Lower leg skin (tissue), 4 donors: Measurements from ENCODE around the gene NEDD8. TPM values are rescaled to one million over a fixed set of nuclear protein-coding genes. Genes with fewer than 3 reads are reported as not detected.

Experiments
- DNase-seq, 2 donors: peaks; one replicate each; pipeline ENCODE4 v3.0.0-alpha.2; 2019; ENCODE audit warnings: low spot score in 2 of 2
- H3K4me3 ChIP-seq: fragments of 200-600 bp; sonication (generic); 2 replicates; pipeline ENCODE4 v1.5.1; 2017; ENCODE audit warnings: mild to moderate bottlenecking, low read depth; ENCODE audit not compliant: poor library complexity, severe bottlenecking
- POLR2A ChIP-seq, 2 donors: fragments of 450-650 bp; IDR thresholded peaks; one replicate each; pipeline ENCODE4 v1.6.1; 2016 to 2017; ENCODE audit warnings: antibody characterized with exemption in 2 of 2, mild to moderate bottlenecking in 1 of 2, moderate library complexity in 1 of 2
- WGBS, 2 donors: methylation state at CpG; one replicate each; pipeline ENCODE4 v1.1.5; 2018; 5-methylcytosine and 5-hydroxymethylcytosine counted together
- intact Hi-C: fragments of 100-400 bp; cut with DNase I; formaldehyde crosslinking; loops from one replicate; pipeline ENCODE4 v1.15.0; 2023; ENCODE audit warnings: low total_unique reads
- total RNA-seq, 4 donors: library from RNA; depleted of rRNA; stranded (reverse); fragments of >200 nt; gene quantifications; one replicate each; pipeline ENCODE4 v1.1.0, GENCODE V29; 2016
- TF ChIP-seq, protein P1 (sequence below), 3 donors: fragments of 450-650 bp; IDR thresholded peaks; one replicate each; pipeline ENCODE4 v1.5.1; 2016; ENCODE audit warnings: antibody characterized with exemption in 3 of 3, mild to moderate bottlenecking in 3 of 3, moderate library complexity in 2 of 3

The NEDD8 gene
- total RNA-seq, 4 donors from 2014 or later: 68.0 to 153 (median 107) TPM

DNA sequence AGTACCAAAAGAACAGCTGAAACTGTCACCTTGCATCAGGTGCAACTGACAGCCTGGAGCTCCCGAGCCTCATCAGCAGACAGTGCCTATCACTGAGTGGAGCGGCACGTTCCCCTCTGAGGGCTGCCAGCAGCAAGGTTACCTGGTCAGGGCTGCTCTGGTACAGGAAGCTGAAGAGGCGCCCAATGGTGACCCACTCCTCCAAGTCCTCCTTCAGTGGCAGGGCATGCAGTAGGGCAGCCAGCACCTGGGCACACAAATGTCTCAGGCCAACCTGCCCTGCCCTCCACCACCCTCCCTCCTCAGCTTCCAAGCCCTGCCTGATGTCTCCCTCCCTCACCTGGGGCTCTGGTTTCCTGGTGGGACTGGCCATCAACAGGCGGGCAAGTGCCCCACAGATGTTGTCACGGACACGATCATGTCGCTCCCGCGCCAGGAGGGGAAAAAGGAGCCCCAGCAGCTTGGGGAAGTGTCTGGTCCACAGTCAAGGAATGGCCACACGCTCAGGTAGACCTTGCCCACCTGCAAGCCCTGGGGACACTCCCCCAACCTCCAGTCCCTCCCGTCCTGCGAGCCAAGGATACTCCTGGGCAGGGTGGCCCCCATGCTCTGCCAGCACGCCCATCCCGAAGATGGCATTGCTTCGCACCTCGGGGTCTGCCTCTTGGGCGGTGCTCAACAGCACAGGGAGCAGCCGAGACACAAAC is 50.6 kb downstream of the NEDD8 start:
- WGBS, 2 donors: 88 to 91% methylated on average over 17 to 19 of the region's 19 CpGs
- DNase-seq: no peak
- no peak overlapping the region for H3K4me3 ChIP-seq
- TF ChIP-seq POLR2A (IDR thresholded peaks at IDR 0.05): no peak
- TF ChIP-seq, protein P1, sequence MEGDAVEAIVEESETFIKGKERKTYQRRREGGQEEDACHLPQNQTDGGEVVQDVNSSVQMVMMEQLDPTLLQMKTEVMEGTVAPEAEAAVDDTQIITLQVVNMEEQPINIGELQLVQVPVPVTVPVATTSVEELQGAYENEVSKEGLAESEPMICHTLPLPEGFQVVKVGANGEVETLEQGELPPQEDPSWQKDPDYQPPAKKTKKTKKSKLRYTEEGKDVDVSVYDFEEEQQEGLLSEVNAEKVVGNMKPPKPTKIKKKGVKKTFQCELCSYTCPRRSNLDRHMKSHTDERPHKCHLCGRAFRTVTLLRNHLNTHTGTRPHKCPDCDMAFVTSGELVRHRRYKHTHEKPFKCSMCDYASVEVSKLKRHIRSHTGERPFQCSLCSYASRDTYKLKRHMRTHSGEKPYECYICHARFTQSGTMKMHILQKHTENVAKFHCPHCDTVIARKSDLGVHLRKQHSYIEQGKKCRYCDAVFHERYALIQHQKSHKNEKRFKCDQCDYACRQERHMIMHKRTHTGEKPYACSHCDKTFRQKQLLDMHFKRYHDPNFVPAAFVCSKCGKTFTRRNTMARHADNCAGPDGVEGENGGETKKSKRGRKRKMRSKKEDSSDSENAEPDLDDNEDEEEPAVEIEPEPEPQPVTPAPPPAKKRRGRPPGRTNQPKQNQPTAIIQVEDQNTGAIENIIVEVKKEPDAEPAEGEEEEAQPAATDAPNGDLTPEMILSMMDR (IDR thresholded peaks at IDR 0.05): no peak
- intact Hi-C loops: no loop called here

DNA sequence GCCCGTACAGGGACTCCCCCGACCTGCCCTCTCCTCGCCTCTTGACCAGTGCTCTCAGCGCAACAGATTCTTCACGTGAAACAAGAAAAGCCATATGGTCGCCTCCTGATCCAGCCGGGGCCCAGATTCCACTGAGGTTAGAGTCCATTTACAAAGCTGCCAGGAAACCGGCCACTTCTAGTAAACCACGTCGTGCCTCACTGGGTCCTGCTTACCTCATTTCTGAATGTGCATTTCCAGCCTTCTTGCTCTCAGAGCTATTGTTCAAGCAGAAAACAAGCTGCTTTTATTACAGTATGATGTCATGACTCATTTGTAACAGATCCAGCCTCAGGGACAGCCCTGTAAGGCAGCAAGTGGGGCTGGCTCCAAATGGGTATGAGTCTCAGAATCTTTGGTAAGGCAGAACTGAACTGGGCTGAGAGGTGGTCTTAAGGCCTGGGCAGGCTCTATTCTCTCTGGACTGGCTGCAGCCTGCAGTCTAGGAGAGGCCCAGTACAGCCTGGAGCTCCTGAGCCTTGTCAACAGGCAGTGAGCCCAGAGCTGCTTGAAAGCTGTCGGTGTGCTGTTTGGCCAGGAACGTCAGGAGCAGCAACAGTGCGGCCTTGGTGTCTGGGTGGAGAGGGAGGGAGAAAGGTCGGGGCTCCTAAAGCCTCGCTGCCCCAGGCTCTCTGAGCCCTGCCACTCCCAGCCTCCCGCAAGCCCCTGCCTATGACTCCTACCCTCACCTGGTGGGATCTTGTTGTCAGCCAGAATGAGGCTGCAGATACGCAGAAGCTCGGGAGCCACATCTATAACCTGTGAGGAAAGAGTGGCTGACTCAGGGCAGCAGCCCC is 52.0 kb downstream of the NEDD8 start:
- no peak overlapping the region for H3K4me3 ChIP-seq
- intact Hi-C loops: no loop called here
- WGBS, 2 donors: 58 to 63% methylated on average over 16 to 18 of the region's 18 CpGs
- DNase-seq: no peak
- TF ChIP-seq POLR2A (IDR thresholded peaks at IDR 0.05): no peak
- TF ChIP-seq, protein P1 (IDR thresholded peaks at IDR 0.05): no peak

DNA sequence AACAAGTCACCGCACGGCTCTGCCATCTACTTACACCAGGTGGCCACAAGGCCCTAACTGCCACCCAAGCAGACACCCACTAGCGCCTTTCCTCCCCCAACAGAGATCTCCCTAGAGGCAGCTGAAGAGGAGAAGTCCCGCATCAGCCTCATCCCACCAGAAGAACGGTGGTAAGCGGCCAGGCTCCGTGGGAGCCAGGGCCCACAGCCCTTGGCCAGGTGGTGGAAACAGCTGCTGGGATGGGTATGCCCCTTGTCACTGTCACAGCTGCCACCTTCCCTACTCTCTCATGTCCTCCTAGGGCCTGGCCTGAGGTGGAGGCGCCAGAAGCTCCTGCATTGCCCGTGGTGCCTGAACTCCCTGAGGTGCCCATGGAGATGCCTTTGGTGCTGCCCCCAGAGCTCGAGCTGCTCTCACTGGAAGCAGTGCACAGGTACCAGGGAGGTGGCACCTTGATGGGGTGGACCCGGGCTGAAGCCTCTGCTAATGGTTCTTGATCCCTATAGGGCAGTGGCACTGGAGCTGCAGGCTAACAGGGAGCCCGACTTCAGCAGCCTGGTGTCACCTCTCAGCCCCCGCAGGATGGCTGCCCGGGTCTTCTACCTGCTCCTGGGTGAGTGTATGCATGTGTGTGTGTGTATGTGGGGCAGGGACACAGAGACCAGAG is 52.7 kb downstream of the NEDD8 start:
- WGBS, 2 donors: 87 to 89% methylated on average over 12 to 13 of the region's 14 CpGs
- TF ChIP-seq POLR2A (IDR thresholded peaks at IDR 0.05): no peak
- TF ChIP-seq, protein P1 (IDR thresholded peaks at IDR 0.05): no peak
- intact Hi-C loops: no loop called here
- H3K4me3 ChIP-seq: no peak overlapping the region
- DNase-seq: no peak

DNA sequence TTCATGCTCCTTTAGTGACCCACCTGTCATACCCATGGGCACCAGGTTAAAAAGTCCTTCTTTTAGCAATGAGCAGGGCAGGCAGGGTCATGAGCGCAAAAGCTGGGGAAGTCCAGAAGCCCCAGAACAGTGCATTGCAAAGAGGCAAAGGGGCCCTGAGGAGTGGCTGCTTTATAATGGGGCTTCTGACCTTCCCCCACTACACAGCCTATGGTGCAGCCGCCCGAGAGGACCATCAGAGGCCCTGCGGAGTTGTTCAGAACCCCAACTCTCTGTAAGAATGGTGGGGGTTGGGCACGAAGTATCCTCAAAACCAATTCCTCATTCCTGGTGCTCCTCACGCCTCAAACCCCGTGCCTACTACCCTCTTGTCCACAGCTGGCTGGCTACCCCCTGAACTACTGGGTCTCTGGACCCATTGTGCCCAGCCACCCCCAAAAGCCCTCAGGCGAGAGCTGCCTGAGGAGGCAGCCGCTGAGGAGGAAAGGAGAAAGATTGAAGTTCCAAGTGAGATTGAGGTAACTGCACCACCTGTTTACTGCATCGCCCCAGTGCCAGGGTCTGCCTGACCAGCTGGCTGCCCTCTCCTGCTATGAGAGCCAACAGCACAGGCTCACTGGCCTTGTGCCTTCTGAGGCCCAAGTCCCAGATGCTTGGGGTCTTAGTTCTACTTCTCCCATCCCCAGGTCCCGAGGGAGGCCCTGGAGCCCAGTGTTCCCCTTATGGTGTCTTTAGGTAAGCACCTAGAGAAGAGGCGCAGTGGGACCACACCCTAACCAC is 53.6 kb downstream of the NEDD8 start:
- no peak for DNase-seq
- H3K4me3 ChIP-seq: no peak overlapping the region
- WGBS, 2 donors: 86 to 89% methylated on average over 12 of the region's 12 CpGs
- intact Hi-C loops: no loop called here
- no peak for TF ChIP-seq POLR2A (IDR thresholded peaks at IDR 0.05)
- TF ChIP-seq, protein P1 (IDR thresholded peaks at IDR 0.05): no peak

DNA sequence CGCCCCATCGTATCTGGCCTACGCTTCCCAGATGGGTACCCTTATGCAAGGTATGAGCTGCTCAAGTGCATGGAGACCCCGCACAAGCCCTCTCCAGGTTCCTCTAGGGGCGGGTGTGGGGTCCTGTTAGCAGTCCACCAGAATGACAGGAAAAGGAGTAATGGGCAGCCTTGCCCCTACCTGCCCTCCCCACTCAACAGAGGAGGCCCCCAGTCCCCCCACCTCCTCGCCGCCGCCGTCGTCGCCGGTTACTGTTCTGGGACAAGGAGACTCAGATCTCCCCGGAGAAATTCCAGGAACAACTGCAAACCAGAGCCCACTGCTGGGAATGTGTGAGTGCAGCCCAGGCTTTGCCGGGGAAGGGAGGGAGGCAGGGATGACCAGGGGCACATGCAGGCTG is 54.3 kb downstream of the NEDD8 start:
- H3K4me3 ChIP-seq: no peak overlapping the region
- intact Hi-C loops: no loop called here
- no peak for DNase-seq
- WGBS, 2 donors: 86 to 93% methylated on average over 14 of the region's 14 CpGs
- TF ChIP-seq POLR2A (IDR thresholded peaks at IDR 0.05): no peak
- TF ChIP-seq, protein P1 (IDR thresholded peaks at IDR 0.05): no peak
